ENCODE measurements around the gene IPO5. TPM values are rescaled to one million over a fixed set of nuclear protein-coding genes. Genes with fewer than 3 reads are reported as not detected.

Gene IPO5
- total RNA-seq, 4 donors from 2014 or later = 29.8 to 101 (median 42.1) TPM

- Histone ChIP-seq H3K36me3 (no peaks in the 10 kb centered on the region), H3K27me3 (no peaks in the 10 kb centered on the region), H3K4me1 (no peaks in the 10 kb centered on the region), H3K4me3 (no peak overlapping the region), H3K9me3 (no peaks in the 10 kb centered on the region), H3K27ac (no peak overlapping the region)
- no peak for TF ChIP-seq POLR2A (IDR thresholded peaks at IDR 0.05)
- no peak for TF ChIP-seq CTCF (IDR thresholded peaks at IDR 0.05)
- no peak for DNase-seq
These were observed 40.3 kb upstream of the IPO5 start for GRCh38 chr13:97913206-97913605.

GRCh38 chr13:97914540-97914939 is 38.9 kb upstream of the IPO5 start:
- Histone ChIP-seq H3K4me3 (no peak overlapping the region), H3K4me1 (no peaks in the 10 kb centered on the region), H3K27ac (no peak overlapping the region), H3K27me3 (no peaks in the 10 kb centered on the region), H3K9me3 (no peaks in the 10 kb centered on the region), H3K36me3 (no peaks in the 10 kb centered on the region)
- no peak for TF ChIP-seq POLR2A (IDR thresholded peaks at IDR 0.05)
- TF ChIP-seq CTCF (IDR thresholded peaks at IDR 0.05) = no peak
- DNase-seq = no peak

- H3K4me1 ChIP-seq = no peaks in the 10 kb centered on the region
- H3K27me3 ChIP-seq = no peaks in the 10 kb centered on the region
- H3K4me3 ChIP-seq = no peak overlapping the region
- H3K27ac ChIP-seq = no peak overlapping the region
- no peak for DNase-seq
- H3K36me3 ChIP-seq = no peaks in the 10 kb centered on the region
- H3K9me3 ChIP-seq = no peaks in the 10 kb centered on the region
- TF ChIP-seq POLR2A (IDR thresholded peaks at IDR 0.05) (no peak), CTCF (IDR thresholded peaks at IDR 0.05) (no peak)
These were observed 32.2 kb upstream of the IPO5 start for GRCh38 chr13:97921176-97921816.

GRCh38 chr13:97928301-97928700 is 25.2 kb upstream of the IPO5 start:
- Histone ChIP-seq H3K27ac (no peak overlapping the region), H3K4me1 (no peaks in the 10 kb centered on the region), H3K27me3 (no peaks in the 10 kb centered on the region), H3K36me3 (no peaks in the 10 kb centered on the region), H3K4me3 (no peak overlapping the region), H3K9me3 (no peaks in the 10 kb centered on the region)
- TF ChIP-seq CTCF (IDR thresholded peaks at IDR 0.05) (no peak), POLR2A (IDR thresholded peaks at IDR 0.05) (no peak)
- no peak for DNase-seq

GRCh38 chr13:97932036-97932435 is 21.4 kb upstream of the IPO5 start:
- no peaks in the 10 kb centered on the region for H3K4me1 ChIP-seq
- no peaks in the 10 kb centered on the region for H3K36me3 ChIP-seq
- DNase-seq = no peak
- no peak overlapping the region for H3K4me3 ChIP-seq
- no peaks in the 10 kb centered on the region for H3K27me3 ChIP-seq
- no peak overlapping the region for H3K27ac ChIP-seq
- TF ChIP-seq POLR2A (IDR thresholded peaks at IDR 0.05) (no peak), CTCF (IDR thresholded peaks at IDR 0.05) (no peak)
- H3K9me3 ChIP-seq = no peaks in the 10 kb centered on the region

GRCh38 chr13:97932647-97933046 is 20.8 kb upstream of the IPO5 start:
- Histone ChIP-seq H3K9me3 (no peaks in the 10 kb centered on the region), H3K4me3 (no peak overlapping the region), H3K4me1 (no peaks in the 10 kb centered on the region), H3K36me3 (no peaks in the 10 kb centered on the region), H3K27ac (no peak overlapping the region), H3K27me3 (no peaks in the 10 kb centered on the region)
- no peak for DNase-seq
- TF ChIP-seq POLR2A (IDR thresholded peaks at IDR 0.05) (no peak), CTCF (IDR thresholded peaks at IDR 0.05) (no peak)
